Mesodermal cell (in vitro differentiated cells): ENCODE measurements around the gene ADAT1.

Source experiments
- H3K27ac ChIP-seq: 2 replicates; pipeline ENCODE4 v1.7.0; 2013; ENCODE audit warnings: mild to moderate bottlenecking, low read depth, low read length, moderate library complexity; ENCODE audit not compliant: severe bottlenecking
- H3K36me3 ChIP-seq: 2 replicates; pipeline ENCODE4 v1.7.1; 2013; ENCODE audit warnings: mild to moderate bottlenecking, low read length, moderate library complexity; ENCODE audit not compliant: control insufficient read depth, insufficient read depth
- H3K4me1 ChIP-seq: one replicate; pipeline ENCODE4 v1.7.1; 2013; ENCODE audit warnings: mild to moderate bottlenecking, low read length; ENCODE audit not compliant: insufficient read depth, control insufficient read depth, poor library complexity, severe bottlenecking
- H3K4me3 ChIP-seq: 2 replicates; pipeline ENCODE4 v1.7.0; 2013; ENCODE audit warnings: low read length, control low read depth, mild to moderate bottlenecking; ENCODE audit not compliant: insufficient read depth, poor library complexity, severe bottlenecking; ENCODE audit errors: extremely low read depth
- H3K9me3 ChIP-seq: 2 replicates; pipeline ENCODE4 v1.7.1; 2013; ENCODE audit warnings: mild to moderate bottlenecking, low read length, moderate library complexity; ENCODE audit not compliant: control insufficient read depth
- WGBS, 2 experiments: methylation state at CpG; one replicate each; pipeline ENCODE4 v1.1.5; 2013; ENCODE audit warnings: missing lambda C conversion rate in 2 of 2; ENCODE audit not compliant: insufficient coverage in 2 of 2; 5-methylcytosine and 5-hydroxymethylcytosine counted together

ADAT1 gene

GRCh38 chr16:75644240-75645012 lies 21.3 kb upstream of the ADAT1 start:
- peaks cover 63% of the 10 kb centered on the region for H3K36me3 ChIP-seq
- H3K4me1 ChIP-seq: peaks cover 5% of the 10 kb centered on the region
- H3K27ac ChIP-seq: no peak overlapping the region
- 100% methylated on average over 3 of the region's 7 CpGs for WGBS, 2 experiments
- H3K9me3 ChIP-seq: no peaks in the 10 kb centered on the region
- no peak overlapping the region for H3K4me3 ChIP-seq

DNA sequence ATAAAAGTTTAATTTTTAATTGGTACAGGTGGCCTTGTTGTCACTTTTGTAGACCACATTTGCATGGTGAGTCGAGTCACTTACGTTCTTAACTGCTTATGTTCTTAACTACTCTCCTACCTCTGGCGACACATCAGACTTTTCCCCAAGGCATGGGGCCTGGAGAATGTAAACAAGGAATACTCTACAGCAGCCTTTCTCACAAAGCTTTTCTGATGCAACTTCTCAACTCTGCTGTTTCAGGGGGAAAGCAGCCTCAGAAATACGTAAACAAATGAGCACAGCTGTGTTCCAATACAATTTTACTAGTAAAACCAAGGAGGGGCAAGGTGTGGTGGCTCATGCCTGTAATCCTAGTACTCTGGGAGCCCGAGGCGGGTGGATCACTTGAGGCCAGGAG lies 17.5 kb upstream of the ADAT1 start:
- H3K27ac ChIP-seq: peak overlapping the region; percentile 73
- no peak overlapping the region for H3K4me3 ChIP-seq
- H3K4me1 ChIP-seq: no peaks in the 10 kb centered on the region
- 85 to 100% methylated on average over 3 to 4 of the region's 6 CpGs for WGBS, 2 experiments
- no peaks in the 10 kb centered on the region for H3K9me3 ChIP-seq
- peaks cover 93% of the 10 kb centered on the region for H3K36me3 ChIP-seq

DNA sequence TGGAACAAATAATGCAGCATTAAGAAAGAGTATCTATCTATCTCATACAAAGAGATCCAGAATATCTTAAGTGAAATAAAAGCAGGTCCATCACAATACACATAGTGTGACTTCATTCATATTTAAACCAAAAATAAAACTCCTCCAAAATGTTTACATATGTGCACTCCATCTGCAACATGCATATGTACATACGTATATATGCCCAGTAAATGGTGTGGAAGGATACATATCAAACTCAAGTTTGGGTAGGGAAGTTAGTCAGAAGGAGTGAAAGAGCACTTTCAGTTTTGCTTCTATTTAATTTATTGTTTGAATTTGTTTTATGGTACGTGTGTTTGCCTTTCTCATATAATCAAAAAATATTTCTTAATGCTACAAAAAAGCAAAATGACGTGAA lies 12.0 kb upstream of the ADAT1 start:
- Histone ChIP-seq H3K4me1 (no peaks in the 10 kb centered on the region), H3K9me3 (no peaks in the 10 kb centered on the region), H3K27ac (no peak overlapping the region), H3K4me3 (no peak overlapping the region), H3K36me3 (peaks cover 96% of the 10 kb centered on the region)
- WGBS, 2 experiments: 80 to 89% methylated on average over 1 of the region's 3 CpGs

- Histone ChIP-seq H3K4me3 (no peak overlapping the region), H3K9me3 (no peaks in the 10 kb centered on the region), H3K27ac (no peak overlapping the region), H3K36me3 (peaks cover 95% of the 10 kb centered on the region), H3K4me1 (peaks cover 14% of the 10 kb centered on the region)
- WGBS, 2 experiments: 93 to 95% methylated on average over 6 to 7 of the region's 8 CpGs
Observed at GRCh38 chr16:75632857-75633256, 9.8 kb upstream of the ADAT1 start.

DNA sequence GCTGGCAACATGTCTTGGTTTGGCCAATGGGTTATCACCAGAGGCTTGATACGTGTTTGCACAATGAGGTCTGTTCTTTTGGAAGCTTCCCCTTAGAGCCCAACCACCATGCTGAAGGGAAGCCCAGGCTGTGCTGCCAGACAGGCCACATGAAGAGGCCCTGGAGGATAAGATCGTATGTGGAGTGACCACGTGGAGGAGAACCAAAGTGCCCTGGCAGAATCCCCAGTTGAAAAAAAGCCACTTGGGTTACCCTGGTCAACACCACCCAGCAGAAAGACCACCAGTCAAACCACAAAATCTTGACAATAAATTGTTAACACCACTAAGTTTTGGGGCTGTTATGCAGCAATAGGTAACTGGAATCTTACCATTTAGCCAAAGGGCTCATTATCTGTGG lies 7.0 kb upstream of the ADAT1 start:
- Histone ChIP-seq H3K36me3 (peaks cover 91% of the 10 kb centered on the region), H3K4me3 (no peak overlapping the region), H3K27ac (no peak overlapping the region), H3K4me1 (peaks cover 32% of the 10 kb centered on the region), H3K9me3 (no peaks in the 10 kb centered on the region)
- WGBS, 2 experiments: 97% methylated on average over 3 of the region's 3 CpGs; no CpG with 5 or more reads in 1 of the 2 experiments

GRCh38 chr16:75629132-75629531 lies 6.1 kb upstream of the ADAT1 start:
- peaks cover 82% of the 10 kb centered on the region for H3K36me3 ChIP-seq

DNA sequence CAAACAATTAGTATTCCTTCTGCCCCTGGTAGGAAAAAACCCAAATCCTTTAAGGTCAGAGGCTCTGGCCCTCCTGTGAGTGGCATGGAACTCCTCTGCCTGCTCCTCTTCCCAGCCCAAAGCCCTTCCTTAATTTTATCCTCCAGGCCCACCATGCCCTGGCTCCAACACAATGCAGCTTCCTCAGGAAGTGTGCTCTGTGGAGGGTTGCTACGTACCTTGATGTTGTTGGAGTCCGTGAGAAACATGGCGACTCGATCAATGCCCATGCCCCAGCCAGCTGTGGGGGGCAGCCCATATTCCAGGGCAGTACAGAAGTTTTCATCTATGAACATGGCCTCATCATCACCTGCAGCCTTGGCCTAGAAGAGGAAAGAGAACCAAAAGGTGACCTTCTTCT lies 5.3 kb upstream of the ADAT1 start:
- Histone ChIP-seq H3K4me3 (no peak overlapping the region), H3K9me3 (no peaks in the 10 kb centered on the region), H3K4me1 (peaks cover 40% of the 10 kb centered on the region), H3K27ac (peak overlapping the region; percentile 64), H3K36me3 (peaks cover 74% of the 10 kb centered on the region)
- 89 to 92% methylated on average over 4 of the region's 4 CpGs for WGBS, 2 experiments

More at GRCh38 chr16:75629132-75629531, 6.1 kb upstream of the ADAT1 start:
- Histone ChIP-seq H3K4me3 (no peak overlapping the region), H3K9me3 (no peaks in the 10 kb centered on the region), H3K4me1 (peaks cover 40% of the 10 kb centered on the region), H3K27ac (no peak overlapping the region)
- 98 to 99% methylated on average over 9 to 10 of the region's 10 CpGs for WGBS, 2 experiments

DNA sequence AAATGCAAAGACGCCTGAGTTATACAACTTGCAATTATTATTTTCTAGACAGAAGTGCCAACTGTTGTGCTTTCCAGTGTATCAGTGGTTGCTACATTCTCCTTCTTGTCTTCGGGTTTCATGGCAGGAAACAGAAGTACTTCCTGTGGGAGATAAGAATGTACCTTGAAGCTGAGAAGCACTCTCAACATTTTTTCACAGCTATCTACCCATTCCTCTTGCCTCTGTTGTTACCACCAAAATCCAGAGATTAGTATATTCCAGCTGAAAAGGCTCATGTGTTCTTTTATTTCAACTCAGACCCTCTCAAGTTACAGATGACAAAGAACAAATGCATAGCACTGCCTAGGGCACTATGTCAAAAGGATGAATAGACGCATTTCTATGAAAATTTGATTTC lies 4.8 kb upstream of the ADAT1 start:
- no peaks in the 10 kb centered on the region for H3K9me3 ChIP-seq
- H3K4me1 ChIP-seq: peaks cover 40% of the 10 kb centered on the region
- H3K27ac ChIP-seq: peak overlapping the region; percentile 64
- no peak overlapping the region for H3K4me3 ChIP-seq
- WGBS, 2 experiments: 100% methylated on average over 2 of the region's 3 CpGs
- H3K36me3 ChIP-seq: peaks cover 69% of the 10 kb centered on the region

GRCh38 chr16:75626806-75627205 lies 3.7 kb upstream of the ADAT1 start:
- Histone ChIP-seq H3K4me1 (peaks cover 40% of the 10 kb centered on the region), H3K4me3 (no peak overlapping the region), H3K9me3 (no peaks in the 10 kb centered on the region), H3K36me3 (peaks cover 59% of the 10 kb centered on the region), H3K27ac (peak overlapping the region; percentile 64)
- WGBS, 2 experiments: 92 to 98% methylated on average over 4 of the region's 4 CpGs

GRCh38 chr16:75624921-75625334 lies 1.8 kb upstream of the ADAT1 start:
- peaks cover 43% of the 10 kb centered on the region for H3K4me1 ChIP-seq
- peak overlapping the region; percentile 88 for H3K27ac ChIP-seq
- no peak overlapping the region for H3K4me3 ChIP-seq
- H3K9me3 ChIP-seq: no peaks in the 10 kb centered on the region
- H3K36me3 ChIP-seq: peaks cover 48% of the 10 kb centered on the region
- 65 to 88% methylated on average over 2 to 4 of the region's 4 CpGs for WGBS, 2 experiments

- H3K4me3 ChIP-seq: peak overlapping the region; percentile 88
- no peak overlapping the region for H3K27ac ChIP-seq
- peaks cover 50% of the 10 kb centered on the region for H3K36me3 ChIP-seq
- WGBS, 2 experiments: 20 to 50% methylated on average over 1 of the region's 2 CpGs
- H3K9me3 ChIP-seq: no peaks in the 10 kb centered on the region
- peaks cover 18% of the 10 kb centered on the region for H3K4me1 ChIP-seq
Observed at GRCh38 chr16:75621170-75621477, 2.0 kb downstream of the ADAT1 start.
